Hematopoietic multipotent progenitor cell treated with erythropoietin and hydrocortisone succinate and interleukin-3 and kit ligand, for 6 days (in vitro differentiated cells): Measurements from ENCODE around the gene USP14.

Experiments
- DNase-seq: peaks from one replicate; pipeline ENCODE4 v3.0.0-alpha.2; 2015

Gene USP14

DNA sequence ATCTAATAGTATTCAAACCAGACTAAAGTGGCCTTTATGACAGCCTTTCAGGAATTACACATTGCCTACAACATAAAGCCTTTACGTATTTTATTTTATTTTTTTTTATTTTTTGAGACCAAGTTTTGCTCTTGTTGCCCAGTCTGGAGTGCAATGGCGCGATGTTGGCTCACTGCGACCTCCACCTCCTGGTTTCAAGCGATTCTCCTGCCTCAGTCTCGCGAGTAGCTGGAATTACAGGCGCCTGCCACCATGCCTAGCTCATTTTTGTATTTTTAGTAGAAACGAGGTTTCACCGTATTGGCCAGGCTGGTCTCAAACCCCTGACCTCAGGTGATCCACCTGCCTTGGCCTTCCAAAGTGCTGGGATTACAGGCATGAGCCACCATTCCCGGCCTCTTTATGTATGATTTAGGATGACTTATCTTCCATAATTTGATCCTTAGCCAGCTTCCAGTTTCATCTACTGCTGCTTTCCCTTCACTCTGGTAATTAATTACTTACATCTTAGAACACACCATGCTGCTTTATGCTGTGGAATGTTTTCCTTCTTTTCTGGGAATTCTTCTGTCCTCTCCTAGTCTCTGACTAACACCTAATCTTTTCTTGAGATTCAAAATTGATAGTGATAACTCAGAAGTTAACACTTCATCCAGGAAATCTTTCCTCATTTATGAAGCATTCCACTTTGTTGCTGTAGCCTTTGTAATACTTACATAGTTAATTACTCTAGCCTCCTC is 2.6 kb downstream of the USP14 start:
- DNase-seq = no peak

DNA sequence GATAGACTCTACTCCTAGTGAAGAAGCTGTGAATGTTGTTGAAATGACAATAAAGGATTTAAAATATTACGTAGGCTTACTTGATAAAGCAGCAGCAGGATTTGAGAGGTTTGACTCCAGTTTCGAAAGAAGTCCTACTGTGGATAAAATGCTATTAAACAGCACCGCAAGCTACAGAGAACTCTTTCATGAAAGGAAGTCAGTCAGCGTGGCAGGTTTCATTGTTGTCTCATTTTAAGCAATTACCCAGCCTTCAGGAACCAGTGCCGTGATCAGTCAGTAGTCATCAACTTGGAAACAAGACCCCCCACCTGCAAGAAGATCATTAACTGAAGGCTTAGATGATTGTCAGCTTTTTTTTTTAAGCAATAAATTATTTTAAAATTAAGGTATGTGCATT is 14.0 kb downstream of the USP14 start:
- DNase-seq = no peak

DNA sequence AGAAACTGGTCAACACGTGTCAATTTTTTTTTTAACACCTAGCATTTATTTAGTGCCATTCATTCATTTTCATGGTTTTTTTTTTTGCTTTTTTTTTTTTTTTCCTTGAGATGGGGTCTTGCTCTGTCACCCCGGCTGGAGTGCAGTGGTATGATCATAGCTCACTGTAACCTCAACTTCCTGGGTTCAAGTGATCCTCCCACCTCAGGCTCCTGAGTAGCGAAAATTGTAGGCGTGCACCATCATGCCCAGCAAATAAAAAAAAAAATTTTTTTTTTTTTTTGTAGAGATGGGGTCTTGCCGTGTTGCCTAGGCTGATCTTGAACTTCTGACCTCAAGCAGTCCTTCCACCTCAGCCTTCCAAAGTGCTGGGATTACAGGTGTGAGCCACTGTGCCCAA is 21.1 kb downstream of the USP14 start:
- DNase-seq = no peak

- no peak for DNase-seq
Measured at GRCh38 chr18:181711-182110, 23.4 kb downstream of the USP14 start.

- DNase-seq = peak; percentile 61
Measured at GRCh38 chr18:183769-184168, 25.4 kb downstream of the USP14 start.

DNA sequence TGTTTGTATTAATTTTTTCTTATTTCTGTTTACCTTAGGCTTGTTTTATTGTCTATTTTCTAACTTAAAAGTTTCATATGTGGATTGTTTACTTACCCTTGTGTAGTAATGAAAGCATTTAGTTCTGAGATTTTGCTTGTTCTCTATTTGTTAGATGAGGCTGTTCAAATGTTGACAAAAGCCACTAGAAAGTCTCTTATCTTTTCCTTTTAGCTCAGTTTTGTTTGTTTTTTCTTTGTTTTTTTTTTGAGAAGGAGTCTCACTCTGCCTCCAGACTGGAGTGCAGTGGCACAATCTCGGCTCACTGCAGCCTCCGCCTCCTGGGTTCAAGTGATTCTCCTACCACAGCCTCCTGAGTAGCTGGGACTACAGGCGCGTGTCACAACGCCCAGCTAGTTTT is 30.9 kb downstream of the USP14 start:
- DNase-seq = no peak

- no peak for DNase-seq
Measured at GRCh38 chr18:191725-192124, 33.4 kb downstream of the USP14 start.

GRCh38 chr18:192801-193200 is 34.4 kb downstream of the USP14 start:
- no peak for DNase-seq

- DNase-seq = no peak
Measured at GRCh38 chr18:195651-196050, 37.3 kb downstream of the USP14 start.

GRCh38 chr18:199214-199613 is 40.9 kb downstream of the USP14 start:
- no peak for DNase-seq

DNA sequence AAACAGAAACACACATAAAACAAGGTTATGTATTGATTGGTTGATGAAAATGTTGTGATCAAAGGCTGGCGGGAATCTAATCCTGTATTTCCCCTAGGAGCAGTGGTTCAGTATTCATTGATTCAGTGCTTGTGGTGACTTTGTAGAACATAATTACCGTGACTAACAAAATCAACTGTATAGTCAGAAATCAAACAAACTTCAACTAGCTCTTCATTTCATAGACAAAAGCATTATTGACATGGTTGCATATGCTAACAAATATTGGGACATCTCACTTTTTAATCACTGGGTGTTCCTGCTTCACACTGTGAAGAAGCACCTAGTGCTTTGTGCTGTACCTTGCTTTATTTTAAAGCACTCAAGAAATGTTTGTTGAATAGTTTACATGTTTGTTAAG is 41.4 kb downstream of the USP14 start:
- no peak for DNase-seq

DNA sequence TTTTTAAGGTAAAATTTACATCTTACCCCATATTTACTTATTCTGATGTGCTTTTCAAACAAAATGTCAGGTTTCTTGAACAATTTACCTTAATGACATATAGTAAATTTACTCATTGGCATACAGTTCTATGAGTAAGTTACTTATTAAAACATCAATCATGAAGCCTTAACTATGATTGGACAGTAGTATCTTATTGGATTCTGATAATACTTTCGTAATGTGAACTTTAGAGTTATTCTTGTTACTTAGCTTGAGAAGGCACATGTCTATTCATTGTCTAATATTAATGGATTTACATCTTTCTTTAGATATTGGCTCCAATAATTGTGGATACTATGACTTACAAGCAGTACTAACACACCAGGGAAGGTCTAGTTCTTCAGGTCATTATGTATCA is 51.7 kb downstream of the USP14 start:
- no peak for DNase-seq

DNA sequence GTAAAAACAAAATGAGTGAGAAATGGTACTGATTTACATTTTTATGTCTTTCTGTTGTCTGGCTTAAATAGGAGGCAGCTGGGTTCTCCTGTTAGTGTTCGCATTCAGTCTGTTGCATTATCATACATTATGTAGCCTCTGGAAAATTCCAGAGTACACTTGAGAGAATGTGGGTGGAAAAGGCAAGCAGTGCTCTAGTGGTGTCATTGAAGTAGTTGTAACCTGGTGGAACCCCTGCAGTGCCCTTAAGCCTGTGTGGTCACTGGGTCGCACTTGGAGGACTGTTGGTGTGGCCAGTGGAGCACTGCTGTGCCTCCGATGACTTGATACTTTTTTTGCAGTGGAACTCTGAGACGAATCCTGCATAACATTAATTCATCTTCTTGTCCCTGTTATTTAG is 52.4 kb downstream of the USP14 start:
- DNase-seq = no peak

GRCh38 chr18:211582-211981 is 53.2 kb downstream of the USP14 start:
- no peak for DNase-seq

- DNase-seq = peak; percentile 15
Measured at GRCh38 chr18:212780-213179, 54.4 kb downstream of the USP14 start.

- DNase-seq = no peak
Measured at GRCh38 chr18:213505-213904, 55.1 kb downstream of the USP14 start.

GRCh38 chr18:213966-214365 is 55.6 kb downstream of the USP14 start:
- no peak for DNase-seq

DNA sequence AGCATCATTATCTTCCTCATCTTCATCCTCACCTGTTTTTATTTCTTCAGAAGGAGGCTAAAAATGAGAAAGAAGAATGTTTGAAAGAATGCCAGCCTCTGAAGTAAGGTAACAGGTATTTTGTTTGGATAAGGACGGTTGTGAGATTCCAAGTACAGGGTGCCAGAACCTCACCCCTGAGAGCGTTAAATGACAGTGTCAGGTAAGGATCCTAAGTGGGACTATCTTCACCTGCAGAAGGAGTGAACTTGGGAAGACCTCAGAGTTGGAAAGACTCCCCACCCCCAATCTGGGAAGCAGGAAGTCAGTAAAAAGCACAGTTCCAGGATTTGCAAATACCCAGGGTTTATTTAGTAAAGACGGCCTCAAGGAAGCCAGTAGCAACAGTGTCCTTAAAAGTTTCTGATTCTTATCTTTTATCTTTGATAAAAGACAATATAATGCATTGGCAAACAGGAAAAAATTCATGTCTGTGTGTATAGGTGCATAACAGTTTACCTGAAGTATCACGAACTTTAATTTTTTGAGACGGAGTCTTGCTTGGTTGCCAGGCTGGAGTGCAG is 57.2 kb downstream of the USP14 start:
- DNase-seq = no peak

- DNase-seq = no peak
Measured at GRCh38 chr18:217532-218336, 59.4 kb downstream of the USP14 start.

DNA sequence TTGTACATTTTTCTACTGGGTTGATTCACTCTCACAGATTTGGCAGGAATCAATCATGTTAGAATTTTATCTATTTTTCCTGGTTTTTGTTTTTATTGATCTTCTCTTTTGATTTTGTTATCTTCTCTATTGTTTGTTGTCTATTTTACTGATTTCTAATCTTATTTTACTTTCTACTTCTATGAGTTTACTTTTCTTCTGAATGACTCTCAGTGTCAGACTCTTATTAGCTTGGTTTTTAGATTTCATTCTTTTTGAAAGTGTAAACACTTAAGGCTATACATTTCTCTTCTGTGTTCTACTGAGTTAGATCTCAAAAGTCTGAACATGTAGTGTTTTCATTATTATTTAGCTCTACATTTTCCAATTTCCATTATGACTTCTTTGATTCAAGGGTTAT is 62.4 kb downstream of the USP14 start:
- no peak for DNase-seq

- no peak for DNase-seq
Measured at GRCh38 chr18:225745-226144, 67.4 kb downstream of the USP14 start.

DNA sequence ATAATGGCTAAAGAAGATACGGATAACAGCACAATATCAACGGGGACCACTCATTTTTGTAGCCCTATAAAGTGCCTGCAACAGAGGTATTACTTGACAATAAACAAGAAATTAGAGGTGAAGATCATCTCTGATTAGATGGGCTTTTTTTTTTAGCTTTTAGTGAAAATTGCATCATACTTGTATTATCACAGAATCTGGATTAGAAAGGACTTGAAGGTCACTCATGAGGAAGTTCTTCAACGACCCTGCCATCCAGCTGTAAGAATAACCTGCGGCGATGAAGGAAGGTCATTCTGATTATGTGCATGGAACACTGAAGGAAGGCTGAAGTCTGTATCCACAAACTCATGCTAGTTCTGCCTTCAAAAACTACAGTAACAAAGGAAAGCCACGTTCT is 69.0 kb downstream of the USP14 start:
- no peak for DNase-seq

GRCh38 chr18:227902-228301 is 69.5 kb downstream of the USP14 start:
- DNase-seq = no peak

DNA sequence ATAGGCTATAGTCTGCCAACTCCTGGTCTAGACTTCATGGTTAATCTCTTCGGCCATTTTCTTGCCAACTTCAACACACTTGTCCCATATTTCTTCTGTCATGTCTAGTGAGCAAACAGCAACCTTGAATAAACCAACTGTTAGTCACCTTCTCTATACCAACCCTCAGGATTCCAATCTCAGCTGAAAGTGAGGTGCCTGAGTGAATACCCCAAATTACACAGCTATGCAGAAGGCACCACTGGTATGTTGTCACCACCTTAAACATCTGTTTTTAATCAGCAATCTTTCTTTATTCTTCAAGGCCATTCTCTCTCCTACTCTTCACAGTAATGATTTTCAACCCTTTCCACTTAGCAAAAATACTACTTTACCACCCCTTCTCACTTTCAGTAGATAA is 70.2 kb downstream of the USP14 start:
- no peak for DNase-seq
